Osteoblast (primary cell): Measurements from ENCODE around the gene PTGDS. TPM values are rescaled to one million over a fixed set of nuclear protein-coding genes. Genes with fewer than 3 reads are reported as not detected.
A peak's percentile ranks its signal among the peaks of the same experiment; 100 is the strongest.

ENCODE experiments used
- DNase-seq: peaks from one replicate; pipeline ENCODE4 v3.0.0; 2011; ENCODE audit warnings: low spot score, mixed read lengths; ENCODE audit not compliant: insufficient read length; ENCODE audit errors: missing footprints
- H2AFZ ChIP-seq: 2 replicates; pipeline ENCODE4 v1.6.0; 2011; ENCODE audit warnings: mild to moderate bottlenecking, low read length
- H3K27ac ChIP-seq: 2 replicates; pipeline ENCODE4 v1.5.1; 2011; ENCODE audit warnings: mild to moderate bottlenecking, low read depth, low read length, moderate library complexity
- H3K27me3 ChIP-seq: 2 replicates; pipeline ENCODE4 v1.6.0; 2012; ENCODE audit warnings: mild to moderate bottlenecking, control low read depth, inconsistent platforms, low read length, moderate library complexity; ENCODE audit not compliant: insufficient read depth
- H3K36me3 ChIP-seq: 2 replicates; pipeline ENCODE4 v1.5.1; 2011; ENCODE audit warnings: mild to moderate bottlenecking, low read length, control low read depth, moderate library complexity; ENCODE audit not compliant: insufficient read depth
- H3K4me1 ChIP-seq: 2 replicates; pipeline ENCODE4 v1.5.1; 2011; ENCODE audit warnings: mild to moderate bottlenecking, low read length, control low read depth, moderate library complexity; ENCODE audit not compliant: insufficient read depth
- H3K4me2 ChIP-seq: 2 replicates; pipeline ENCODE4 v1.6.0; 2011; ENCODE audit warnings: mild to moderate bottlenecking, low read length; ENCODE audit not compliant: insufficient read depth
- H3K4me3 ChIP-seq: fragments of 200-600 bp; sonication (generic); 3 replicates; pipeline ENCODE4 v1.5.1; 2012; ENCODE audit warnings: mild to moderate bottlenecking, low read length, inconsistent platforms; ENCODE audit not compliant: insufficient read depth
- H3K79me2 ChIP-seq: 2 replicates; pipeline ENCODE4 v1.6.0; 2012; ENCODE audit warnings: mild to moderate bottlenecking, low read length, control low read depth, inconsistent platforms; ENCODE audit not compliant: insufficient read depth
- H3K9me3 ChIP-seq: 2 replicates; pipeline ENCODE4 v1.5.1; 2011; ENCODE audit warnings: low read depth, low read length, control low read depth
- H4K20me1 ChIP-seq: 2 replicates; pipeline ENCODE4 v1.6.0; 2012; ENCODE audit warnings: mild to moderate bottlenecking, low read length, control low read depth; ENCODE audit not compliant: insufficient read depth
- CTCF ChIP-seq: IDR thresholded peaks from 2 replicates; pipeline ENCODE4 v1.5.1; 2011; ENCODE audit warnings: mild to moderate bottlenecking, low read depth, low read length, moderate library complexity; ENCODE audit errors: extremely low read depth
- total RNA-seq: library from RNA; depleted of rRNA; stranded (reverse); fragments of >200 nt; gene quantifications from 2 replicates; pipeline ENCODE4 v1.2.3, GENCODE V29; 2012

PTGDS gene
- total RNA-seq, 1 donor = 57.9 TPM

- no peaks in the 10 kb centered on the region for H3K4me1 ChIP-seq
- H3K27me3 ChIP-seq = peaks cover under 1% of the 10 kb centered on the region
- no peaks in the 10 kb centered on the region for H3K79me2 ChIP-seq
- H2AFZ ChIP-seq = no peak overlapping the region
- H3K27ac ChIP-seq = no peak overlapping the region
- H3K4me3 ChIP-seq = no peak overlapping the region
- no peaks in the 10 kb centered on the region for H3K9me3 ChIP-seq
- H4K20me1 ChIP-seq = no peaks in the 10 kb centered on the region
- no peak for DNase-seq
- no peak for TF ChIP-seq CTCF
- H3K36me3 ChIP-seq = no peaks in the 10 kb centered on the region
- no peak overlapping the region for H3K4me2 ChIP-seq
These were observed 16.4 kb upstream of the PTGDS start for GRCh38 chr9:136960938-136961275.

GRCh38 chr9:136961279-136962065, 15.8 kb upstream of the PTGDS start:
- TF ChIP-seq CTCF = no peak
- DNase-seq = peak; percentile 96
- Histone ChIP-seq H3K79me2 (no peaks in the 10 kb centered on the region), H3K9me3 (no peaks in the 10 kb centered on the region), H4K20me1 (no peaks in the 10 kb centered on the region), H3K4me3 (no peak overlapping the region), H3K27ac (no peak overlapping the region), H3K27me3 (peaks cover 2% of the 10 kb centered on the region), H3K4me1 (no peaks in the 10 kb centered on the region), H3K36me3 (no peaks in the 10 kb centered on the region), H3K4me2 (no peak overlapping the region), H2AFZ (no peak overlapping the region)

GRCh38 chr9:136962163-136962562, 15.1 kb upstream of the PTGDS start:
- H3K4me1 ChIP-seq = no peaks in the 10 kb centered on the region
- TF ChIP-seq CTCF = no peak
- H3K27ac ChIP-seq = no peak overlapping the region
- no peaks in the 10 kb centered on the region for H3K79me2 ChIP-seq
- no peak for DNase-seq
- no peaks in the 10 kb centered on the region for H3K36me3 ChIP-seq
- no peak overlapping the region for H2AFZ ChIP-seq
- H3K4me3 ChIP-seq = no peak overlapping the region
- H3K27me3 ChIP-seq = peaks cover 2% of the 10 kb centered on the region
- no peaks in the 10 kb centered on the region for H4K20me1 ChIP-seq
- H3K4me2 ChIP-seq = no peak overlapping the region
- no peaks in the 10 kb centered on the region for H3K9me3 ChIP-seq

- Histone ChIP-seq H3K79me2 (no peaks in the 10 kb centered on the region), H3K27me3 (peaks cover 2% of the 10 kb centered on the region), H3K4me1 (no peaks in the 10 kb centered on the region), H2AFZ (no peak overlapping the region), H3K27ac (no peak overlapping the region), H3K4me3 (no peak overlapping the region), H3K36me3 (no peaks in the 10 kb centered on the region), H4K20me1 (no peaks in the 10 kb centered on the region), H3K9me3 (no peaks in the 10 kb centered on the region), H3K4me2 (no peak overlapping the region)
- DNase-seq = no peak
- no peak for TF ChIP-seq CTCF
These were observed 14.5 kb upstream of the PTGDS start for GRCh38 chr9:136962701-136963248.
